Stimulated activated naive CD8-positive, alpha-beta T cell treated with anti-CD3 and anti-CD28 coated beads, Interleukin-15, Interleukin-2, amounts not matched to agents 100 U/mL and 50 U/mL, for 24 hours (primary cell): ENCODE measurements around the gene VAV2.
"Not testable (repeated sequence)": the region's sequence is repeated elsewhere in the genome, so short reads cannot be mapped to it uniquely, and the experiment has no call there.

ENCODE experiments used
- ATAC-seq: fragments of 150-1000 bp; cut with Tn5 transposase; one replicate; pipeline ENCODE4 v1.10.0; 2021
- DNase-seq: peaks from one replicate; pipeline ENCODE4 v3.0.0; 2021

VAV2 gene

GRCh38 chr9:133995012-133995896 lies 3.1 kb upstream of the VAV2 start:
- DNase-seq, result no peak
- ATAC-seq, result no peak

- DNase-seq, result peak; percentile 90
- peak; percentile 25 for ATAC-seq
These were observed 2.4 kb upstream of the VAV2 start for GRCh38 chr9:133994353-133995011.

GRCh38 chr9:133993635-133994253 lies 1.6 kb upstream of the VAV2 start:
- ATAC-seq (no peak), DNase-seq (no peak)

- ATAC-seq, result peak; percentile 77
- DNase-seq, result peak; percentile 85
These were observed 883 bp upstream of the VAV2 start for GRCh38 chr9:133992780-133993634.

GRCh38 chr9:133991214-133991921 lies 756 bp downstream of the VAV2 start:
- DNase-seq (peak; percentile 27), ATAC-seq (no peak)

GRCh38 chr9:133990366-133991213 lies 1.5 kb downstream of the VAV2 start:
- ATAC-seq (no peak), DNase-seq (no peak)

GRCh38 chr9:133989625-133990365 lies 2.3 kb downstream of the VAV2 start:
- DNase-seq, result no peak
- ATAC-seq, result no peak

- ATAC-seq, DNase-seq: not testable (repeated sequence)
These were observed 3.4 kb downstream of the VAV2 start for GRCh38 chr9:133988771-133989170.

- ATAC-seq, result no peak
- no peak for DNase-seq
These were observed 4.0 kb downstream of the VAV2 start for GRCh38 chr9:133987946-133988665.

- ATAC-seq (no peak), DNase-seq (no peak)
These were observed 4.7 kb downstream of the VAV2 start for GRCh38 chr9:133987446-133987788.

- ATAC-seq (no peak), DNase-seq (no peak)
These were observed 5.2 kb downstream of the VAV2 start for GRCh38 chr9:133986774-133987445.

- ATAC-seq, result no peak
- no peak for DNase-seq
These were observed 6.1 kb downstream of the VAV2 start for GRCh38 chr9:133986061-133986460.

GRCh38 chr9:133982971-133983720 lies 9.0 kb downstream of the VAV2 start:
- ATAC-seq (no peak), DNase-seq (no peak)

GRCh38 chr9:133981958-133982681 lies 10.0 kb downstream of the VAV2 start:
- no peak for ATAC-seq

GRCh38 chr9:133981589-133981957 lies 10.6 kb downstream of the VAV2 start:
- ATAC-seq, result no peak

More at GRCh38 chr9:133981958-133982681, 10.0 kb downstream of the VAV2 start:
- DNase-seq, result no peak

GRCh38 chr9:133980864-133981588 lies 11.1 kb downstream of the VAV2 start:
- ATAC-seq (no peak), DNase-seq (no peak)

More at GRCh38 chr9:133981589-133981957, 10.6 kb downstream of the VAV2 start:
- no peak for DNase-seq
